Activated CD4-positive, alpha-beta T cell treated with anti-CD3 and anti-CD28 coated beads, Interleukin-2, amount 50 U/mL, for 16 hours (primary cell): ENCODE data around the gene OR13C9.
"Not testable (repeated sequence)": the region's sequence is repeated elsewhere in the genome, so short reads cannot be mapped to it uniquely, and the experiment has no call there.

Experiments used
- DNase-seq: peaks from one replicate; pipeline ENCODE4 v3.0.0-alpha.2; 2020

The OR13C9 gene, protein sequence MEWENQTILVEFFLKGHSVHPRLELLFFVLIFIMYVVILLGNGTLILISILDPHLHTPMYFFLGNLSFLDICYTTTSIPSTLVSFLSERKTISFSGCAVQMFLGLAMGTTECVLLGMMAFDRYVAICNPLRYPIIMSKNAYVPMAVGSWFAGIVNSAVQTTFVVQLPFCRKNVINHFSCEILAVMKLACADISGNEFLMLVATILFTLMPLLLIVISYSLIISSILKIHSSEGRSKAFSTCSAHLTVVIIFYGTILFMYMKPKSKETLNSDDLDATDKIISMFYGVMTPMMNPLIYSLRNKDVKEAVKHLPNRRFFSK

DNA sequence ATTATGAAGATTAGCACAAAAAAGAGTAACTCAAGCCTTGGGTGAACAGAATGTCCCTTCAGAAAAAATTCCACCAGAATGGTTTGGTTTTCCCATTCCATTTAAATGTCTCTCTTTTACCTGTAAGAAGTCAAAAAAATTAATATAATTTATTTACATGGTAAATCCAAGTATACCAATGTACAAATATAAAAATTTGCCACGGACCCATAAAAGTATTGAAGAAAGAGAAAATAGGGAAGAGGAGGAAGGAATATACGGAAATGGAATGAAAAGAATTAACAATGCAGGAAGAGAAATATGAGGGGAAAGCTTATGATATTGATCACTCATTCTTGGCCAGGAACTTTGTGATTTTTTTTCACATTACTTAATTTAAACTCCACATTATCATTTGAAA, at the start of gene OR13C9:
TSS of gene OR13C9 (minus strand) at position 101 of the 400 bp plus-strand sequence. CDS start at position 101, 0 bp downstream.
- DNase-seq = no peak

DNA sequence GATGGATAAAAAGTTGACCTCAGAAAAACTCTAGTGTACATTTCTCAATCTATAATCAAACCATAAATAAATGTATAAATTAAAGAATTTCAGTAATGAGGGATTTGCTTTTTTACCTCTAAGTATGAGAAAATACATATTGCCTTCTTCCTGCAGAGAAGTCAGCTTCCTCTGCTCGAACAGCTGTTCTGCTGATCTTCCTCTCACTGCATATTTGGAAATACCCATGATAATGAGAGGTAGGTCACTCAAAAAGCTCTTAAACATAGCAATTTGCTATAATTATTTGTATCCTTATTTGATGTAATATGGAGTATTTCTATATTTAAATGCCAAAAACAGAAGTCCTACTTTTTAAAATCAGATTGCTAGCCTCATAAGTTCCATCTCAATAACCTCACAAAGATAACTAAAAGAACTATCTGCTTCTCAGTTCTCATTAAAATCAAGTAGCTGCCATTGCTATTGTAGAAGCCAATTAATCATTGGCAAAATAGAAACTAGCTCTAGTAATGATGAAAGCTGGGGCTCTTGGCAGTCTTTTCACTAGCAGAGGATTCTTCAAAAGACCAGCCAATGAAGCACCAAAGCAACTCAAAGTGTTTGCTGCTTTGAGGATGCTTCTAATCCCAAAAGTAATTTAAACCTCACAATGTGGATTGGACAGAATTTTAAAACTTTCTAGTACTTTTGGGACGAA, 40.6 kb upstream of the OR13C9 start:
- no peak for DNase-seq

DNA sequence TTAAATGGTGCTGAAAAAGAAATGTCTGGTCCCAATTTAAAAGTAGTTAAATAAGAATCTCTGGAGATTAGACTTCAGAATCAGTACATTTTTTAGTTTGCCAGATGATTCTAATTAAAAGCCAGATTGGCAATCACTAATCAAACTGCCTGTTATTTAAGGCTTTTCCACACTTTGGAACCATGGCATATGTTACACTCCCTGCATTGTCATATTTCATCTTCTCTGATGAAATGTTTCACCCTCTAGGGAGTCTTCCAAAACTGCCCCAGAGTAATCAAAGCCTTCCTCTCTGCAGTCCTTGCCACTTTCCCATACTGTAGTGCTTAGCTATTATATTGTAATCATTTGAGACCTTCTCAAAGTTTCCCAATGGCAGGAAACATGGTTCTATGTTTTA, 17.5 kb upstream of the OR13C9 start:
- DNase-seq = no peak

DNA sequence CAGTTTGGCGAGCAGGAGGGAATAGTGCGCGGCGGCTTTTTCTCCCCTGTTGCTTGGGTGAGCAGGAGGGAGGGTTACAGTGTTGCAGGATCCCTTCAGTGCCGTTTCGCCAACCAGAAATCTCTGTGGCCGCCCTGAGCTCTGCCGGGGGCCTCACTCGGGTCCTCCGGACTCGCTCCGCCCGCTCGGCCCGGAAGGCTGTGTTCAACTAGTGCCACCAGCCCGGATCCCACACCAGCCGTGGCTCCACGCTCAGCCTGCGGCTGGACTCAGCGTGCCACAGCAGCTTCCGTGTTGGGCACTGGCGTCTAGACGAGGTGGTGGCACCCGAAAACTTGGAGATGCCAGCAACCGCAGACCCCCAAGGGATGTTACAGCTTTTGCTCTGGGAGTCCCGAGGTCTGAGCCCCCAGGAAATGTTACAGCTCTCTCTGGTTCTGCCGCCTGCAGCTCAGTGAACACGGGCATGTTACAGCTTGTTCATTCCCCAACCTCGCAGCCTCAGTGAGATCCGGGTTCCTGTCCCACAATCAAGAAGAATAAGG, 16.0 kb upstream of the OR13C9 start:
- no peak for DNase-seq

DNA sequence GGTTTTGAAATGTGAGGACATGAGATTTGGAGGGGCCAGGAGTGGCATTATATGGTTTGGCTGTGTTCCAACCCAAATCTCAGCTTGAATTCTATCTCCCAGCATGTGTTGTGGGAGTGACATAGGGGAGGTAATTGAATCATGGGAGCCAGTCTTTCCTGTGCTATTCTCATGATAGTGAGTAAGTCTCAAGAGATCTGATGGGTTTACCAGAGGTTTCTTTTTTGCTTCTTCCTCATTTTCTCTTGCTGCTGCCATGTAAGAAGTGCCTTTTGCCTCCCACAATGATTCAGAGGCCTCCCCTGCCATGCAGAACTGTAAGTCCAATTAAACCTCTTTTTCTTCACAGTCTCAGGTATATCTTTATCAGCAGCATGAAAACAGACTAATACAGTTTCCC, 8.0 kb upstream of the OR13C9 start:
- not testable (repeated sequence) for DNase-seq

DNA sequence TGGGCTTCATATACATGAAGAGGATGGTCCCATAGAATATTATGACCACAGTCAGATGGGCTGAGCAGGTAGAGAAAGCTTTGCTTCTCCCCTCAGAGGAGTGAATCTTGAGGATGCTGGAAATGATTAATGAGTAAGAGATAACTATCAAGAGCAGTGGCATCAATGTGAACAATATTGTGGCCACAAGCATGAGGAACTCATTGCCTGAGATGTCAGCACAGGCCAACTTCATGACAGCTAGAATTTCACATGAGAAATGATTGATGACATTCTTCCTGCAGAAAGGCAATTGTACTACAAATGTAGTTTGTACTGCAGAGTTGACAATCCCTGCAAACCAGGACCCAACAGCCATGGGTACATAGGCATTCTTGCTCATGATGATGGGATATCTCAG, 586 bp downstream of the OR13C9 start:
- no peak for DNase-seq

DNA sequence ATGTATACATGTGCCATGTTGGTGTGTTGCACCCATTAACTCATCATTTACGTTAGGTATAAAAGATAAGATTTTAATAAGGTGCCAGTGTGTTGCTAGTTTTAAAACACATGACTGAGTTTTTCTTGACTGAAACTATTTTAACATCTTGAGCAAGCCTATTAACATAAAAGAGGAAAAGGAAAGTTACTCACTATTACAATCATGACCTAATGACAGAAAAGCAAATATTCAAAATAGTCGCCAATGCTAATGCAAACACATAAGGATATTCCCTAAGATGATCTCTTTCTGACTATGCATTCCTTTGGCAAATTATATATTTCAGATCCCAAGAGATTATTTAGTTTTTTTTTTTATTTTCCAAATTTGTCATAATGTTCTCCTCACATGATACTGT, 6.8 kb downstream of the OR13C9 start:
- no peak for DNase-seq

DNA sequence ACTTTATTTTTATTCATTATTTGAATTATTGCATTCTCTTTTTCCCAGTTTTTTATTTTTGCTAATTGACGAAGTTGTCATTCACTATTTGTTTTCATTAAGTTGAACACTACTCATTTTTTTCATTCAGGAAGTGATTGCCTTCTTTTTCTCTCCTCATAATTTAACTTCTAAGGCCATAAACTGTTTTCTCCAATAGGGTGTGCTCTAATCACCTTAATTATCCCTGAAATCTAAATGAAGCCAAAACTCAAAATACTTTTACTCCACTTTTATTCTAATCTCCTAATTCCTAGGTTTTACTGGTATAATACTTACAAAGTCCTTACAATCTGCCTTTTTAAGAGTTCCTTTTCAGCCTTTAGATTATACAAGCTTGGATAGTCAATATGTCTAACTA, 9.7 kb downstream of the OR13C9 start:
- no peak for DNase-seq

DNA sequence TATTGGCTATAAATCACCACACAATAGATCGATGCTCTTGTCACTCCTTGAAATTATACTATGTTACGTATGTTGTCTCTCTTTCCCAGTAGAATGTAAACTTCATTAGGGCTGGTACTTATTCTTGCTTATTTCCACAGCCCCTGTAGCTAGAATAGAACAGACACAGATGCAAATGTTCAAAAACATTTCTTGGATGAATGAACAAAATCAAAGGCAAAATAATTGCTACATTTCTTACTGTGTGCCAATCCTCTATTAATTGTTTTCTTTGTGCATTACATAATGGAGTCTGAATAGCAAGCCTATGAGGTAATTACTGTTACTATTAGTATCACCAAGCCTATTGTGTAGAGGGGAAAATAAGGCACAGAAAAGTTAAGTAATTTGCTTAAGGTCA, 11.9 kb downstream of the OR13C9 start:
- no peak for DNase-seq

DNA sequence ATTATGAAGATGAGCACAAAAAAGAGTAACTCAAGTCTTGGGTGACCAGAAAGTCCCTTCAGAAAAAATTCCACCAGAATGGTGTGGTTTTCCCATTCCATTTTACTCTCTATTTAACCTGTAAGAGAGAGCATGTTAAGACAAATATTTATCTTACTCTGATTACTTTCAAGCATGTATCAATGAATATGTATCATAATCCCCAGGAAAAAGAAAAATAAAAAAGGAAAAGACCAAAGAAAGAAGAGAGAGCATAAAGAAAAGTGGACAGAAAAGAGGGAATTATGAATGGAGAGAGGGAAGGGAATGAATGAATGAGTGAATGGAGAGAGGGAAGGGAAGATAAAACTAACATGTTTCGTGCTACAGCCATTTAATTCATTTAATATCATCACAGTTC, 12.5 kb downstream of the OR13C9 start, which contains the start of gene OR13C2:
TSS of gene OR13C2 (minus strand) at position 101 of the 400 bp plus-strand sequence. CDS start at position 101, 0 bp downstream.
- DNase-seq = not testable (repeated sequence)

DNA sequence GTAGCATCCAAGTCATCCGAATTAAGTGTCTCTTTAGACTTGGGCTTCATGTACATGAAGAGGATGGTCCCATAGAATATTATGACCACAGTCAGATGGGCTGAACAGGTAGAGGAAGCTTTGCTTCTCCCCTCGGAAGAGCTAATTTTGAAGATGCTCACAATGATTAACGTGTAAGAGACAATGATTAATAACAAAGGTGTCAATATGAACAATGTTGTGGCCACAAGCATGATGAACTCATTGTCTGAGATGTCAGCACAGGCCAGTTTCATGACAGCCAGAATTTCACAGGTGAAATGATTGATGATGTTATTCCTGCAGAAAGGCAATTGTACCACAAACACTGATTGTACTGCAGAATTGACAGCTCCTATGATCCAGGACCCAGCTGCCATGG, 13.2 kb downstream of the OR13C9 start:
- no peak for DNase-seq

DNA sequence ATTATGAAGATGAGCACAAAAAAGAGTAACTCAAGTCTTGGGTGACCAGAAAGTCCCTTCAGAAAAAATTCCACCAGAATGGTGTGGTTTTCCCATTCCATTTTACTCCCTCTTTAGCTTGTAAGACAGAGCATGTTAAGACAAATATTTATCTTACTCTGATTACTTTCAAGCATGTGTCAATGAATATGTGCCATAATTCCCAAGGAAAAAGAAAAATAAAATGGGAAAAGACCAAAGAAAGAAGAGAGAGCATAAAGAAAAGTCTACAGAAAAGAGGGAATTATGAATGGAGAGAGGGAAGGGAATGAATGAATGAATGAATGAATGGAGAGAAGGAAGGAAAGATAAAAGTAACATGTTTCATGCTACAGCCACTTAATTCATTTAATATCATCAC, 18.7 kb downstream of the OR13C9 start, which contains the start of gene OR13C5:
TSS of gene OR13C5 (minus strand) at position 101 of the 400 bp plus-strand sequence. CDS start at position 101, 0 bp downstream.
- not testable (repeated sequence) for DNase-seq

DNA sequence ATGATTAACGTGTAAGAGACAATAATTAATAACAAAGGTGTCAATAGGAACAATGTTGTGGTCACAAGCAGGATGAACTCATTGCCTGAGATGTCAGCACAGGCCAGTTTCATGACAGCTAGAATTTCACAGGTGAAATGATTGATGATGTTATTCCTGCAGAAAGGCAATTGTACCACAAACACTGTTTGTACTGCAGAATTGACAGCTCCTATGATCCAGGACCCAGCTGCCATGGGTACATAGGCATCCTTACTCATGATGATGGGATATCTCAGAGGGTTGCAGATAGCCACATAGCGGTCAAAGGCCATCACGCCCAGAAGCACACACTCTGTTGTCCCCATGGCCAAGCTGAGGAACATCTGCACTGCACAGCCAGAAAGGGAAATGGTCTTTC, 19.3 kb downstream of the OR13C9 start:
- DNase-seq = not testable (repeated sequence)

DNA sequence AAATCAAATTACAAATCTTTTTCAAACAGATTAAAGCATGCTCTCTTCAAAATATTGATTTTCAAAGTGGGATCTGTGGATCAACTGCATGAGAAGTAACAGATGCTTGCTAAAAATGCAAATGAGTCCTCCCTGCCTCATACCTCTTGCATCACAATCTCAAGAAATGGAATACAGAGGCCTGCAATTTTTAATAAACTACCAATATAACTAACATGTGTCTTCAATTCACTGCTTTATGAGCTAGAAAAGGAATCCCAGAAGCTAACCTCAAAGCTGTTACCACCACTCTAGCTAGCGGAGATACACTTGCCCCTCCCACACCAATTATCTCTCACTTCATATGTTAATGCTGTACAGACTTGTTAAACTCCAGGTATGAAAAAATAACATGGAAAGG, 28.4 kb downstream of the OR13C9 start:
- DNase-seq = no peak

DNA sequence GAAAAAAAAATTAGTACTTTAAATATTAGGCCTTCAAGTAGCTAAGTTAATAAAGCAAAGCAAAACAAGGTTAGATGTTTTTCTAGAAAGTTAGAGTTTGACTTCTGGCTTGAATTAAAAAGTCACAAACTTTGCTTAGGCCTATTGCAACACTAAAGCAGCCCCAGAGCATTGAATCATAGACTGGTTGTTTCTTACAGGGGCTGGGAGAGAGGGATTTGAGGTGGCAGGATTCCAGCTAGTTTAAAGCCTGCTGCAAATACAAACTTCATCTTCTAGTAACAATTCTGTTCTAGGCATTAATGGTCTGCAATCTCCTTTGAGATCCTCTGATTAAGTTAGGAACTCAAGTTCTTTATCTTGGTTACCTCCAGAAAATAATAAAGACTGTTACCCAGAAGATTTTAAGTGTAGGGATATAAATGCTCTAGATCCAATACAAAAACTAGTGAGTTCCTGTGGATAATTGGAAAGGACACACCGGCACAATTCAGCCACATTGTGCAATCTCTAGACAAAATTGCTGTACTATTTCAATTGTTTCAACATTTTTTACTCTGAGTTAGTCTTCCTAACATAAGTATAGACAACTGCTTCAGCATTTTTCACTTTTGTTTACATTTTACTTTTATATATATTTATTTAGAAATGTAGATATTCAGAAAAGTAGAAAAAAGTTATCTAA, 31.4 kb downstream of the OR13C9 start:
- DNase-seq = no peak

DNA sequence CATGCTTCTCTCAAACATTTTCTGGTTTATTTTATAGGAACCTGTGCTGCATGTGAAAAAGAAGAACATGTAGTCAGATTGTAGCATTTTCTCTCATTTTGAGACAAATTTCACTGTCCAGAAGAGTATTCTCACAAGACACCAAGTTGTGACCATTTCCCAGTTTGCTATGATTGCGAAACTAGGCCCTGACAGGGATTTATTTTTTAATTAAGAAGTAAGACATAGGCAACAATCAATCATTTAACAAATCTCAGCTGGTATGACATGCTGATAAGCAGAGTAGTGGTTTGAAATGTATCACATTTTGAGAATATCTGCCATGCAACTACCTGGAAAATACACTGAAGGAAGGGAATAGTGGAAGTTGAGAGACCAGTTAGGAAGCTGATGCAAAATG, 37.4 kb downstream of the OR13C9 start:
- DNase-seq = no peak

DNA sequence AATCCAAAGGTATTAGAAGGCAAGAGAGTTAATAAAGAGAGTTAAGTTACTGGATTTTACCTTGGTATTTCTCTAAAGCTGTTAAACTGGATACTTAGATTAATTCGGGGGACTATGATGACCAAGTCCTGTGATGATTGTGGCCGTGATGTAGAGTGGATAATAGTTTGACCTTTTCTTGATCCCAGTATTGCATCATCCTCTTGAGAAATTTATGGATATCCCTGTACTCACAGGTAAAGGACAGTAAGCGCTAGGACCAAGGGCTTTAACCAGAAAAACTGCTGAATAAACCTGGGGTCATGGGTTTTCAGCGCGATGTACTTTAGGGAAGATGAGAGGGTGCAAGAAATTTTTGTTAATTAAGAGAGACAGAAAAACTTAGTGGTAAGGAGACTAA, 40.7 kb downstream of the OR13C9 start:
- no peak for DNase-seq

DNA sequence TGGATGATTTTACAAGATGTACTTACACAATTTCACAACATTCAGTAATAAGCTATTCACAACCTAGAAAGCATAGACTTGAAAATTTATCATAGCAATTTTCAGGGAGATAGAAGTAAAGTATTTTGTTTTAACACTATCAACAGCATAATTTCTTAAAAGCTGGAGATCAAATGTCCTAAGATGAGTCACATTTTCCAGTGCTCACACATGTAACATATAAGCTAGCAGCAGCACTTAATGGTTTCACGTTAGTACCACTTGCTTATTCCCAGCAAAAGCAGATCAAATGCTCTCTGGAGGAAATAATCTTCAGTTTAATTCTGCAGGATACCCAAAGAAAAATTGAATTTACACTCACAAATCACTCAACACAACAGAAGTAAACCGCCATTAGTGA, 42.5 kb downstream of the OR13C9 start:
- DNase-seq = no peak

DNA sequence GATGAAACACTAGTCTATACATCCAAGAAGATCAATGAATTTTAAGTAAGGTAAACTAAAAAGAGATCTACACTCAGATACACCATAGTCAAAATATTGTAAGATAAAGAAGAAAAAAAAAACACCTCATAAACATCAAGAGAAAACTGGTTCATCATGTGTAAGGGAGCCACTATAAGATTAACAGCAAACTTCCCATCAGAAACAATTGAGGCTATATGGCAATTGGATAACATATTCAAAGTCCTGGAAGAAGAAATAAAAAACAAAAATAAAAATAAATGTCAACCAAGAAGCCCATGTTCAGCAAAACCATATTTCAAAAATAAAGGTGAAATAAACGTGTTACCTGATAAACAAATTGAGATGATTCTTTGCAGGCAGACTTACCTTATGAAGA, 45.4 kb downstream of the OR13C9 start:
- no peak for DNase-seq

DNA sequence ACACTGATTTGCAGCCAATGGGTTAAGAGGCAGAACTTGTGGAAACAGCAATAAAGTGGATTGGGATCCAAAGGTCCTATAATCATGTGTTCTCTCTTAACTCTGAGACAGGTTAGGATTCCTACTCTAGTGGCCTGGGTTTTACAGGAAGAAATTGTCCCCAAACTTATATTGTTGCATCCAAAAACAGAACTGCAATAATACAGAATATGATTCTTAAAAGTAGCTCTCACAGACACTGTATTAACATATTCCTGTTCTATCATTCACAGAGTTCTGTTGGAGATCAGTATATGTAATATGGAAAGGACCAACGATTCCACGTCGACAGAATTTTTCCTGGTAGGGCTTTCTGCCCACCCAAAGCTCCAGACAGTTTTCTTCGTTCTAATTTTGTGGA, 49.1 kb downstream of the OR13C9 start, which contains the start of gene OR13C8:
TSS of gene OR13C8 (plus strand) at position 301 of the 400 bp plus-strand sequence. CDS start at position 301, 0 bp downstream.
- DNase-seq = no peak
